HepG2 (cell line): ENCODE measurements around the gene ESPN. TPM values are rescaled to one million over a fixed set of nuclear protein-coding genes. Genes with fewer than 3 reads are reported as not detected.

Experiments
- ASH2L ChIP-seq: fragments of 300-600, 200-600 bp; sonication (generic); IDR thresholded peaks from 2 replicates; pipeline ENCODE4 v1.7.0; 2017; ENCODE audit warnings: low read depth, mild to moderate bottlenecking, moderate library complexity, mixed read lengths, low read length; ENCODE audit not compliant: insufficient read length
- CC2D1A ChIP-seq: sonication (generic); formaldehyde crosslinking; IDR thresholded peaks from 2 replicates; pipeline ENCODE4 v1.8.1; 2023; ENCODE audit warnings: mild to moderate bottlenecking, missing genetic modification reagents
- FOXC1 ChIP-seq: sonication (generic); formaldehyde crosslinking; IDR thresholded peaks from 2 replicates; pipeline ENCODE4 v1.8.0; 2022; ENCODE audit warnings: mild to moderate bottlenecking, missing genetic modification reagents, borderline replicate concordance
- JUNB ChIP-seq: sonication (generic); formaldehyde crosslinking; IDR thresholded peaks from 2 replicates; pipeline ENCODE4 v1.8.0; 2022; ENCODE audit warnings: missing genetic modification reagents, mild to moderate bottlenecking, borderline replicate concordance
- NFATC3 ChIP-seq: sonication (generic); formaldehyde crosslinking; IDR thresholded peaks from 2 replicates; pipeline ENCODE4 v1.5.1; 2020; ENCODE audit warnings: mild to moderate bottlenecking, missing genetic modification reagents
- NFYC ChIP-seq: IDR thresholded peaks from 2 replicates; pipeline ENCODE4 v1.6.1; 2016; ENCODE audit warnings: missing genetic modification reagents, missing compliant biosample characterization
- SP1 ChIP-seq, 2 experiments: fragments of 450-650 bp in 1 of 2; sonication (generic) in 1 of 2; formaldehyde crosslinking in 1 of 2; IDR thresholded peaks; 2 replicates each; pipeline versions ENCODE4 v1.4.0 to v1.6.1; 2016 to 2020; ENCODE audit warnings: missing genetic modification reagents in 1 of 2
- TMF1 ChIP-seq: sonication (generic); formaldehyde crosslinking; IDR thresholded peaks from 2 replicates; pipeline ENCODE4 v1.8.1; 2022; ENCODE audit warnings: low read depth, missing genetic modification reagents
- TOE1 ChIP-seq: sonication (generic); formaldehyde crosslinking; IDR thresholded peaks from 2 replicates; pipeline ENCODE4 v1.4.0; 2020; ENCODE audit warnings: mild to moderate bottlenecking, missing genetic modification reagents
- ZBTB38 ChIP-seq: sonication (generic); formaldehyde crosslinking; IDR thresholded peaks from 2 replicates; pipeline ENCODE4 v1.5.1; 2020; ENCODE audit warnings: mild to moderate bottlenecking, missing genetic modification reagents
- ZNF264 ChIP-seq: sonication (generic); formaldehyde crosslinking; IDR thresholded peaks from 2 replicates; pipeline ENCODE4 v1.4.0; 2020; ENCODE audit warnings: missing genetic modification reagents
- ZNF335 ChIP-seq: sonication (generic); formaldehyde crosslinking; IDR thresholded peaks from 2 replicates; pipeline ENCODE4 v1.4.0; 2020; ENCODE audit warnings: missing genetic modification reagents
- ZNF430 ChIP-seq: sonication (generic); formaldehyde crosslinking; IDR thresholded peaks from 2 replicates; pipeline ENCODE4 v1.9.0; 2021; ENCODE audit warnings: mild to moderate bottlenecking, missing genetic modification reagents
- ZNF629 ChIP-seq: sonication (generic); formaldehyde crosslinking; conservative IDR thresholded peaks from 2 replicates; pipeline ENCODE4 v1.5.0; 2020; ENCODE audit warnings: missing genetic modification reagents
- ZNF724P ChIP-seq: sonication (generic); formaldehyde crosslinking; IDR thresholded peaks from 2 replicates; pipeline ENCODE4 v1.8.0; 2022; ENCODE audit warnings: missing genetic modification reagents, borderline replicate concordance
- polyA plus RNA-seq, 8 experiments: library from polyadenylated mRNA; depleted of rRNA in 3 of 8; stranded (reverse) in 7 of 8; unstranded in 1 of 8; fragments of >200 nt; fragmentation: Illumina TruSeq in 4 of 8; extraction: Trizol in 4 of 8; gene quantifications; 2 replicates each; pipeline versions ENCODE4 v1.2.1 to v1.2.3, GENCODE V29; 2011 to 2016; ENCODE audit warnings: low read depth in 4 of 8, missing spikeins in 1 of 8, mixed read lengths in 1 of 8; ENCODE audit not compliant: insufficient read depth in 1 of 8
- total RNA-seq, 5 experiments: library from RNA; depleted of rRNA; stranded (reverse); fragments of >200 nt; fragmentation: Illumina TruSeq; extraction: Trizol; gene quantifications; 2 replicates each; pipeline ENCODE4 v1.2.3, GENCODE V29; 2016; ENCODE audit warnings: low read depth in 1 of 5
- TF ChIP-seq, protein P1 (sequence below): sonication (generic); formaldehyde crosslinking; IDR thresholded peaks from 2 replicates; pipeline ENCODE4 v1.4.0; 2020; ENCODE audit warnings: missing genetic modification reagents
- TF ChIP-seq, protein P2 (sequence below): sonication (generic); formaldehyde crosslinking; IDR thresholded peaks from 2 replicates; pipeline ENCODE4 v1.4.0; 2020; ENCODE audit warnings: missing genetic modification reagents
- TF ChIP-seq, protein P3 (sequence below): sonication (generic); formaldehyde crosslinking; IDR thresholded peaks from 2 replicates; pipeline ENCODE4 v1.4.0; 2020; ENCODE audit warnings: missing genetic modification reagents
- TF ChIP-seq, protein P4 (sequence below): sonication (generic); formaldehyde crosslinking; IDR thresholded peaks from 2 replicates; pipeline ENCODE4 v1.5.0; 2020; ENCODE audit warnings: missing genetic modification reagents, mild to moderate bottlenecking, borderline replicate concordance
- TF ChIP-seq, protein P5 (sequence below): sonication (generic); formaldehyde crosslinking; IDR thresholded peaks from 2 replicates; pipeline ENCODE4 v1.4.0; 2020; ENCODE audit warnings: missing genetic modification reagents
- TF ChIP-seq, protein P6 (sequence below): sonication (generic); formaldehyde crosslinking; IDR thresholded peaks from 2 replicates; pipeline ENCODE4 v1.8.0; 2022; ENCODE audit warnings: mild to moderate bottlenecking, missing genetic modification reagents, moderate library complexity

Gene ESPN
- total and polyA plus RNA-seq, 2 of the 13 experiments (the other 11 are each of a cell fraction or from before 2014, with no cell fraction given), result 48.6 to 54.2 TPM

DNA sequence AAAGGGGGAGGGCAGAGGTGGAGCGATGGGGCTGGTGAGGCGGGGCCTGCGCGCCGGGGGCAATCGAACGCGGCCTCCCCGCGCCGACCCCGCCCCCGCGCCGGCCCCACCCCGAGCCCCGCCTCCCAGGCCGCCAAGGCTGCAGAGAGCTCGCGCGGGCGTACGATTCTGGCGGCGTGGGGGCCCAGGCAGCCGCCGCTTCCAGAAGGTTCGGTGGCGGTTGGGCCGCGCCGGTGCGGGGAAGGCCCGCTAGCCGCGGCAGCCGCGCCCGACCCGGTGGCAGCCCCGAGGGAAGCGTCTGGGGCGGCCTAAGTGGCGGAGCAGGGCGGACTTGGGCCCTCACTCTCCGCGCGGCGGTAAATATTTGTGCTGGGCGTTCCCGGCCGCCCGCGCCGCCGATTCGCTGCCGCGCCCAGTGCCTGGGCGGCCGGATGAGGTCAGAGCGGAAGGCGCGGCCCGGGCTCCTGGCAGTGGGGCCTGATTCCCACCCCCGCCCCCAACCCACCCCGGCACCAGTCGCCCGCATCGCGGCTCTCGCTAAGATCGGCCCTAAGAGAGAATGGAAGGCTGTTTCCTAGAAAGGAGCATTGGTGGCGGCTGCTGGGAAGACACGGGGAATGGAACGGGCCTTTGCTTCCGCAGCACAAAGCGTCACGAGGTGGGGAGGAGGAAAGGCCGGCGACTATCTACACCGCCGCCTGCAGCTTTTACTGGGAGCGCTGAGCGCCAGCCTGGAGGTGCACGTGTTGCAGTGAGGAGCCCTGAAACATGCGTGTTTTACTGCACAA lies 31.0 kb upstream of the ESPN start, which contains the start of gene ACOT7 (continued):
- TF ChIP-seq, protein P1, sequence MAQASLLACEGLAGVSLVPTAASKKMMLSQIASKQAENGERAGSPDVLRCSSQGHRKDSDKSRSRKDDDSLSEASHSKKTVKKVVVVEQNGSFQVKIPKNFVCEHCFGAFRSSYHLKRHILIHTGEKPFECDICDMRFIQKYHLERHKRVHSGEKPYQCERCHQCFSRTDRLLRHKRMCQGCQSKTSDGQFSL, result 0 out of 2 replicates have a peak, but pooled peaks have one; percentile 18
- TF ChIP-seq, protein P2, sequence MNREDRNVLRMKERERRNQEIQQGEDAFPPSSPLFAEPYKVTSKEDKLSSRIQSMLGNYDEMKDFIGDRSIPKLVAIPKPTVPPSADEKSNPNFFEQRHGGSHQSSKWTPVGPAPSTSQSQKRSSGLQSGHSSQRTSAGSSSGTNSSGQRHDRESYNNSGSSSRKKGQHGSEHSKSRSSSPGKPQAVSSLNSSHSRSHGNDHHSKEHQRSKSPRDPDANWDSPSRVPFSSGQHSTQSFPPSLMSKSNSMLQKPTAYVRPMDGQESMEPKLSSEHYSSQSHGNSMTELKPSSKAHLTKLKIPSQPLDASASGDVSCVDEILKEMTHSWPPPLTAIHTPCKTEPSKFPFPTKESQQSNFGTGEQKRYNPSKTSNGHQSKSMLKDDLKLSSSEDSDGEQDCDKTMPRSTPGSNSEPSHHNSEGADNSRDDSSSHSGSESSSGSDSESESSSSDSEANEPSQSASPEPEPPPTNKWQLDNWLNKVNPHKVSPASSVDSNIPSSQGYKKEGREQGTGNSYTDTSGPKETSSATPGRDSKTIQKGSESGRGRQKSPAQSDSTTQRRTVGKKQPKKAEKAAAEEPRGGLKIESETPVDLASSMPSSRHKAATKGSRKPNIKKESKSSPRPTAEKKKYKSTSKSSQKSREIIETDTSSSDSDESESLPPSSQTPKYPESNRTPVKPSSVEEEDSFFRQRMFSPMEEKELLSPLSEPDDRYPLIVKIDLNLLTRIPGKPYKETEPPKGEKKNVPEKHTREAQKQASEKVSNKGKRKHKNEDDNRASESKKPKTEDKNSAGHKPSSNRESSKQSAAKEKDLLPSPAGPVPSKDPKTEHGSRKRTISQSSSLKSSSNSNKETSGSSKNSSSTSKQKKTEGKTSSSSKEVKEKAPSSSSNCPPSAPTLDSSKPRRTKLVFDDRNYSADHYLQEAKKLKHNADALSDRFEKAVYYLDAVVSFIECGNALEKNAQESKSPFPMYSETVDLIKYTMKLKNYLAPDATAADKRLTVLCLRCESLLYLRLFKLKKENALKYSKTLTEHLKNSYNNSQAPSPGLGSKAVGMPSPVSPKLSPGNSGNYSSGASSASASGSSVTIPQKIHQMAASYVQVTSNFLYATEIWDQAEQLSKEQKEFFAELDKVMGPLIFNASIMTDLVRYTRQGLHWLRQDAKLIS (CRISPR knock-in tag), result no peak
- 0 out of 2 replicates have a peak, but pooled peaks have one; percentile 16 for TF ChIP-seq ZNF264
- 0 out of 2 replicates have a peak, but pooled peaks have one; percentile 29 for TF ChIP-seq ZBTB38 (CRISPR knock-in tag)
- no peak for TF ChIP-seq SP1 (IDR thresholded peaks at IDR 0.05)
- TF ChIP-seq SP1 (CRISPR knock-in tag; IDR thresholded peaks at IDR 0.05), result peak; percentile 33
- no peak for TF ChIP-seq NFATC3 (CRISPR knock-in tag)
- TF ChIP-seq, protein P3, sequence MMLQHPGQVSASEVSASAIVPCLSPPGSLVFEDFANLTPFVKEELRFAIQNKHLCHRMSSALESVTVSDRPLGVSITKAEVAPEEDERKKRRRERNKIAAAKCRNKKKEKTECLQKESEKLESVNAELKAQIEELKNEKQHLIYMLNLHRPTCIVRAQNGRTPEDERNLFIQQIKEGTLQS (CRISPR knock-in tag), result no peak
- no peak for TF ChIP-seq NFYC (CRISPR knock-in tag)
- TF ChIP-seq, protein P4, sequence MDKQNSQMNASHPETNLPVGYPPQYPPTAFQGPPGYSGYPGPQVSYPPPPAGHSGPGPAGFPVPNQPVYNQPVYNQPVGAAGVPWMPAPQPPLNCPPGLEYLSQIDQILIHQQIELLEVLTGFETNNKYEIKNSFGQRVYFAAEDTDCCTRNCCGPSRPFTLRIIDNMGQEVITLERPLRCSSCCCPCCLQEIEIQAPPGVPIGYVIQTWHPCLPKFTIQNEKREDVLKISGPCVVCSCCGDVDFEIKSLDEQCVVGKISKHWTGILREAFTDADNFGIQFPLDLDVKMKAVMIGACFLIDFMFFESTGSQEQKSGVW (CRISPR knock-in tag), result no peak
- TF ChIP-seq TOE1, result no peak
- TF ChIP-seq ASH2L, result peak; percentile 29
- TF ChIP-seq, protein P5, sequence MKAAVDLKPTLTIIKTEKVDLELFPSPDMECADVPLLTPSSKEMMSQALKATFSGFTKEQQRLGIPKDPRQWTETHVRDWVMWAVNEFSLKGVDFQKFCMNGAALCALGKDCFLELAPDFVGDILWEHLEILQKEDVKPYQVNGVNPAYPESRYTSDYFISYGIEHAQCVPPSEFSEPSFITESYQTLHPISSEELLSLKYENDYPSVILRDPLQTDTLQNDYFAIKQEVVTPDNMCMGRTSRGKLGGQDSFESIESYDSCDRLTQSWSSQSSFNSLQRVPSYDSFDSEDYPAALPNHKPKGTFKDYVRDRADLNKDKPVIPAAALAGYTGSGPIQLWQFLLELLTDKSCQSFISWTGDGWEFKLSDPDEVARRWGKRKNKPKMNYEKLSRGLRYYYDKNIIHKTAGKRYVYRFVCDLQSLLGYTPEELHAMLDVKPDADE (CRISPR knock-in tag), result 0 out of 2 replicates have a peak, but pooled peaks have one; percentile 73
- TF ChIP-seq ZNF430, result peak; percentile 83
- TF ChIP-seq ZNF629 (CRISPR knock-in tag), result 0 out of 2 replicates have a peak, but pooled peaks have one; percentile 8
- TF ChIP-seq FOXC1 (CRISPR knock-in tag), result peak; percentile 69; the same call in 1 of the 2 replicates
- no peak for TF ChIP-seq ZNF335 (CRISPR knock-in tag)
- no peak for TF ChIP-seq ZNF724P (CRISPR knock-in tag)
- TF ChIP-seq CC2D1A (CRISPR knock-in tag), result no peak
- TF ChIP-seq JUNB (CRISPR knock-in tag), result no peak
- TF ChIP-seq TMF1 (CRISPR knock-in tag), result peak; percentile 61; the same call in 1 of the 2 replicates
- TF ChIP-seq, protein P6, sequence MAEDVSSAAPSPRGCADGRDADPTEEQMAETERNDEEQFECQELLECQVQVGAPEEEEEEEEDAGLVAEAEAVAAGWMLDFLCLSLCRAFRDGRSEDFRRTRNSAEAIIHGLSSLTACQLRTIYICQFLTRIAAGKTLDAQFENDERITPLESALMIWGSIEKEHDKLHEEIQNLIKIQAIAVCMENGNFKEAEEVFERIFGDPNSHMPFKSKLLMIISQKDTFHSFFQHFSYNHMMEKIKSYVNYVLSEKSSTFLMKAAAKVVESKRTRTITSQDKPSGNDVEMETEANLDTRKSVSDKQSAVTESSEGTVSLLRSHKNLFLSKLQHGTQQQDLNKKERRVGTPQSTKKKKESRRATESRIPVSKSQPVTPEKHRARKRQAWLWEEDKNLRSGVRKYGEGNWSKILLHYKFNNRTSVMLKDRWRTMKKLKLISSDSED (CRISPR knock-in tag), result no peak
